C4-2B (cell line): ENCODE measurements around the gene TGFA.

Experiments used
- CTCF ChIP-seq: fragments of 450-650 bp; conservative IDR thresholded peaks from 2 replicates; pipeline ENCODE4 v1.5.1; 2017; ENCODE audit warnings: mild to moderate bottlenecking
- ZFX ChIP-seq: fragments of 450-650 bp; IDR thresholded peaks from 2 replicates; pipeline ENCODE4 v1.6.1; 2017

GRCh38 chr2:70510313-70510712 lies 43.3 kb downstream of the TGFA start:
- no peak for TF ChIP-seq CTCF
- TF ChIP-seq ZFX = no peak
